HTR-8/SVneo (cell line): ENCODE measurements around the gene KRTAP10-4.
"Not testable (repeated sequence)": the region's sequence is repeated elsewhere in the genome, so short reads cannot be mapped to it uniquely, and the experiment has no call there.

Experiments used
- DNase-seq: peaks from one replicate; pipeline ENCODE4 v3.0.0; 2011; ENCODE audit warnings: low spot score, mixed read lengths; ENCODE audit not compliant: insufficient read length
- FAIRE-seq: peaks from 2 replicates; lab custom pipeline; 2011; peaks lifted over from hg19 to GRCh38; lab: Jason Lieb, UNC

The KRTAP10-4 gene

GRCh38 chr21:44533891-44534627, 39.5 kb upstream of the KRTAP10-4 start:
- FAIRE-seq (no peak), DNase-seq (no peak)

DNA sequence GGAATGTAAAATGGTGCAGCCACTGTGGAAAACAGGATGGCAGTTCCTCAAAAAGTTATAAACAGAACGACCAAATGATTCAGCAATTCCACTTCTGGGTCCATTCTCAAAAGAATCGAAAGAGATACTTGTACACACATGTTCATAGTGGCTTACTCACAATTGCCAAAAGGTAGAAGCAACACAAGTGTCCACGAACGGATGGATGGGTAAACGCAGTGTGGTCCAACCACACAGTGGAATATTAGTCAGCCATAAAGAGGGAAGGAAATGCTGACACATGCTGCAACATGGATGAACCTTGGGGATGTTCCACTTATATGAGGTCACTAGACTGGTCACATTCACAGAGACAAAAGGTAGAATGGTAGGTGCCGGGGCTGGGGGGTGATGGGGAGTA, 38.8 kb upstream of the KRTAP10-4 start:
- DNase-seq = no peak
- FAIRE-seq = no peak

DNA sequence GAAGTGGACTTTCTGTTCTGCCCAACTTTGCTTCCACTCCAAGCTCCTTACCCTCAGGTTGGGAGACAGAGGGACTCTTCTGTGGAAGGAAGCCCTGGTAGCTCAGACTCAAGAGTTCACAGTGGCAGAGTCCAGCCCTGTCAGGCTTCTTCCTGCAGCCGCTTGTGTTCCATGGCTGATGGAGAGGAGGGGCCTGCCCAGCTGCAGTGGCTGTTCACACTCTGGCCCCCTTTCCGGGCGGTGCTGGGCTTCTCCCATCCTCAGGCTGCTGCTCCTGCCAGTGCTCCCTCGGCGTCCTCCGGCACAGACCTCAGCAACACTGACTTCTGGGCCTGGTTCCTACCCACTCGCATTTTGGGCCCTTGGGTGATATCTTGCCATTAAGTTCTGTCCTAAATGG, 37.6 kb upstream of the KRTAP10-4 start:
- FAIRE-seq = no peak

GRCh38 chr21:44537930-44538911, 35.3 kb upstream of the KRTAP10-4 start:
- FAIRE-seq (no peak), DNase-seq (no peak)

More for the DNA sequence above, 37.6 kb upstream of the KRTAP10-4 start:
- no peak for DNase-seq

DNA sequence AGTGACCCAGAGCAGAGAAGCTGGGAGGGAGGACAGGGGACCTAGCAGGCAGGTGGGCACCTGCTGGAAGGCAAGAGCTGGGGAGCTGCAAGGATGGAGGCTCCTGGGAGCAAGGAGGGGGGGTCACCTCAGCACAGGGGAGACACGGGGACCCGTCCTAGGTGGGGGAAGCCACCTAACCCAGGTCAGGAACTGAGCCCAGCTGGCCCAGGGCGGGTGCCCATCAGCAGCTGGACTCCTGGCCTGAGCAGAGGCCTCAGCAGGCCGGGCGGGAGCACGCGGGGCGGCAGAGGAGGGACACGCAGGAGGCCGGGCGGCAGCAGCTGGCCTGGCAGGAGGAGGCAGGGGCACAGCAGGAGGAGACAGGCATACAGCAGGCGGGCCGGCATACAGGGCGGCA, 34.5 kb upstream of the KRTAP10-4 start:
- no peak for DNase-seq
- FAIRE-seq = no peak

DNA sequence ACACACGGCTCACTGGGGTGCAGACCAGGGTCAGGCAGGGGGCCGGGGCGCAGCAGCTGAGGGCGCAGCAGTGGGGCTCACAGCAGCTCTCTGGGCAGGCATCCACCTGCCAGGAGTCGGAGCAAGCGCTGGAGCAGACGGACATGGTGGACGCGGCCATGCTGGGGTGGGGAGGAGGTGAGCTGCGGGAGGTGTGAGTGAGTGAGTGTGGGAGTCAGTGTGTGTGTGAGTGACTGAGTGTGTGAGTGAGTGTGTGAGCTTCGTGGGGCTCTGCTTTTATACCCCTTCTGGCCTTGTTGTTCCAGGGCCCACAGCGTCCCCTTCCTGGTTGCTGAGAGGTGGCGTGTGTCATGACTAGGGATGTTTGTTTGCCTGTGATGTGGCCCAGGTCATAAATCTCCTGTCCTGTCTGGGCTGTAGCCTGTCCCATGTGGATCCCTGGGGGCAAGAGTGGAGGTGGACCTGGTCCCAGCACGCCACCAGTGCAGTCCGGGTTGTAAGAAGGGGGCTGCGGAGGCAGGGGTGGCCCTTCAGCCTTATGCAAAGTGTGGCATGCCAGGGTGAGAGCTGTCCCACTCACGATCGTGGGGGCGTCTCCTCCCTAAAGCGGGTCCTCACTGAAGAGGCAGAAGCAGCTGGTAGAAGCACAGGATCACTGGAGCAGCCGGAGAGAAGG, 33.4 kb upstream of the KRTAP10-4 start, which contains the start of gene KRTAP10-1:
Gene KRTAP10-1, minus strand, starts transcription at position 205 of the 676 bp plus-strand sequence. Its CDS starts 45 bp downstream, at position 160.
- DNase-seq (no peak), FAIRE-seq (no peak)

DNA sequence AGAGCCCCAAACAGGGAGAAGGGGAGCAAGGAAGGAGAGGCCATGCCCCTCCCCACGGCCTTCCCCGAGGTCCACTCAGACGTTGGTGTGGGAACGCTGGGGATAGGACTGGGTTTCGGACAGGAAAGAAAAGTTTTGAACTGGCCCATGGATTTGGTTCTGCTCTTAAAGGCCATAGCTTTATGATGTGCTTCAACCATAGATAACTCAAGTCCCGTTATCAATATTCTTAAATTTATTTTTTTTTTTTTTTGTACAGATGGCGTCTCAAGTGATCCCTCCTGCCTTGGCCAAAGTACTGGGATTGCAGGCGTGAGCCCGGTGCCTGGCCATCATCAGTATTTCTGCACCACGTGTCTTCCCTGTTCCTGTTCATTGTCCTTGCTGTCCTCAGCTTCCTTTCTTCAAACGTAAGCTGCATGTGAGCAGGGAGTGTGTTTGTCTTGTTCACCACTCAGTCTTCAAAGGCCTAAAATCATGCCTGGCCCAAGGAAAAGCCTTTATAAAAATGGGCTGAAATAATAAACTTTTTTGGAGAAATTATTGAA, 32.7 kb upstream of the KRTAP10-4 start:
- no peak for DNase-seq
- FAIRE-seq = no peak

- FAIRE-seq = no peak
- DNase-seq = no peak
Measured at GRCh38 chr21:44542716-44543115, 30.8 kb upstream of the KRTAP10-4 start.

- DNase-seq (no peak), FAIRE-seq (no peak)
Measured at GRCh38 chr21:44544566-44544965, 29.0 kb upstream of the KRTAP10-4 start.

DNA sequence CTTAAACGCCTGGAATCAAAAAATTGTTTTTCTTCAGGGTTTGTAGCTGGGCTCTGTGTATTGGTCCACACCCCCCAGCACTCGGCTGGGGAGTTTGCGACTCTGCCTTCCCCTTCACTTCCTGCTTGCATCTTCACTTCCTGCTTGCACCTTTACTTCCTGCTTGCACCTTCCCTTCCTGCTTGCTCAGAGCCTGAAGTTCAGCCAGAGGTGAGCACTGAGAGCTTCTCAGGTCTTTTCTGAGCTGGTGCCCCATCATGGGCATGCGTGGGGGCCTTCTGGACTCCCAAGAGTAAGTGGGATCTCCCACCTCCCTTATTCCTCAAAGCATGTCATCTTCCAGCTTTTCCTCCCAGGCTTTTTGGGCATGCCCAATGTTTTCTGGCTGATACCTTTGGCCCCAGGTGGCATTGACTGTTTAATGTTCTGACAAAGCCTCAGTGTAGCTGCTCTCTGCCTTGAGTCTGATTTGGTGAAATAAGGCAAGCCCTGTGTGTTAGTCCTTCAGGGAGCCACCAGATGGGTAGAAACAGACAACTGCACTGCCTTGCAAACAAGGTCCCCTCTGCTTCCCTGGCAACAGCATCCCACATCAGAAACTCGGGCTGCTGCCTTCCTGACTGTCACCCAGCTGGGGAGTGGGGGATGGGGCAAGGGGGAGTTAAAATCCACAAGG, 25.7 kb upstream of the KRTAP10-4 start:
- DNase-seq (no peak), FAIRE-seq (no peak)

GRCh38 chr21:44548381-44548780, 25.1 kb upstream of the KRTAP10-4 start:
- FAIRE-seq (no peak), DNase-seq (no peak)

- DNase-seq = no peak
- no peak for FAIRE-seq
Measured at GRCh38 chr21:44548922-44549321, 24.6 kb upstream of the KRTAP10-4 start.

DNA sequence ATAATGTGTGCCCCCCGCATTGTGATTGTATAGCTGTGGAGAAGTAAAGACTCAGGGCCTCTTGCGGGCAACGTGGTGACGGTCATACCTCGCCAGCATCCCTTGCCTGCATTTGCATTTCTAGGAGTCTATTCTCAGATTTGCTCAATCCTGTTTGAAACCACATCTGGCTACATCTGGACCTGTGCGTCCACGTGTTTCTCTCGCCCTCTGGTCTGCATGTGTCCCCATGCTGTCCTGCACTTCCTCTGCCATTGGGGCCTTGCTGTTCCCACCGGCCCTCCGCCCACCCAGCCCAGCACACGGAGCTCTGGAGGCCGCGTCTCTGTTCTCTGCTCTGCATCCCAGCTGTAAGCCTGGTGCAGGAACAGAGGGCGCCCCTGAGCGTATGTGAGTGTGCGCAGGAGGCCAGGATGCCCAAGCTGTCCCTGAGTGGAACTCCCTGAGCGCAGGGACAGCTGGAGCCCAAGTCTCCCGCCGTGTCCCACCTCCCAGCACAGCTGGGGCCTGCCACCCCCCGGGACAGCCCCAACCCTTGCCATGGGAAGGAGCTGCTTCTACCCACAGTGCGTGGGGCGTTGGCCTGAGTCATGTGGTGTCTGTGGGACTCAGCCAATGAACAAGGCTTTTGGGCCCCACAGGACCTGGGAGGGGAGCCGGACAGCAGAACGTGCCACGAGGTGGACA, 23.9 kb upstream of the KRTAP10-4 start:
- FAIRE-seq (no peak), DNase-seq (no peak)

DNA sequence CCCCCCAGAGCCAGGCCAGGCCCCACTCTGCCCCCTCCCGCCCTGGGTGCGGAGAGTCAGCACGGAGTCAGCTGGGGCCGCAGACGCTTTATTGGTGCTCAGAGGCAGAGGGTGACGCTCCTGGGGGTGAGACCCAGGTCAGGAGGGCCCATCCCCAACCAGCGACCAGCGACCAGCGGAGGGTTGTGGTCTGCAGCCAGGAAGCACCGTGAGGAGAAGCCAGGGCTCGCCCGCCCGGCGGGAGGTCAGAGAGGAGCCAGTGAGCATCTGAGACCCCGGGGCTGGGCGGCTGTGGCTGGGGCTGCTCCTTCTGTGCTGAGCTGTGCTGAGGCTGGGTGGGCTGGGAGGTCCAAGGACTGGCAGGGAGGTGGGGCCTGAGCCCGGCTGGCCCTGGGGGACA, 23.2 kb upstream of the KRTAP10-4 start:
- not testable (repeated sequence) for FAIRE-seq, DNase-seq

GRCh38 chr21:44550807-44551206, 22.7 kb upstream of the KRTAP10-4 start:
- DNase-seq = no peak
- no peak for FAIRE-seq

GRCh38 chr21:44551340-44551961, 22.1 kb upstream of the KRTAP10-4 start, which contains the start of gene KRTAP10-2:
Gene KRTAP10-2 (minus strand): TSS chr21:44551505. CDS start chr21:44551458, 47 bp downstream.
- FAIRE-seq (no peak), DNase-seq (no peak)

- FAIRE-seq = no peak
Measured at GRCh38 chr21:44552136-44552535, 21.4 kb upstream of the KRTAP10-4 start.

DNA sequence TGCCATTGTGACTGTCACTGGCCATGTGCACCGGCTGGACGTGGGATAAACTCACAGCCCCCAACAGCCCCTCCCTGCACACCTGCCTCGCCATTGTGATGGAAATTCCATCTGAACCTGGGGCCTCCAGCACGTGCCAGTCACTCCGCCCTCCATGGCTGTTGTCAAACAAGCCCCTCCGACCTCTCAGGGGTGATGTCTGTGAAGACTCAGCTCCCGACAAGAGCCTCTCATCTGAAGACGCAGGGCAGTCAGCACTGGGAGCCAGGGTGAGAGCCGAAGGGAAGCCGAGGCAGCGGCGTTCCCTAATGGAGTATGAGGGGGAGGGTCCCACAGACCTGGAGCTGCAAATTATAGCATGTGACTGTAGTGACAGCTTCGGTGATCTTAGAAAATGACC, 20.8 kb upstream of the KRTAP10-4 start:
- DNase-seq (no peak), FAIRE-seq (no peak)

More at GRCh38 chr21:44552136-44552535, 21.4 kb upstream of the KRTAP10-4 start:
- no peak for DNase-seq
